Retinal pigment epithelial cell (primary cell): ENCODE data around the gene ARFGAP3.

ENCODE experiments used
- DNase-seq: peaks from one replicate; pipeline ENCODE4 v3.0.0-alpha.2; 2010; ENCODE audit warnings: low read depth
- H3K4me3 ChIP-seq: 2 replicates; pipeline ENCODE4 v1.5.1; 2011; ENCODE audit warnings: mild to moderate bottlenecking, low read length, control low read depth, moderate library complexity
- TF ChIP-seq, protein P1 (sequence below): conservative IDR thresholded peaks from 2 replicates; pipeline ENCODE4 v1.5.1; 2011; ENCODE audit warnings: low read depth, low read length, control low read depth, inconsistent platforms

ARFGAP3 gene

DNA sequence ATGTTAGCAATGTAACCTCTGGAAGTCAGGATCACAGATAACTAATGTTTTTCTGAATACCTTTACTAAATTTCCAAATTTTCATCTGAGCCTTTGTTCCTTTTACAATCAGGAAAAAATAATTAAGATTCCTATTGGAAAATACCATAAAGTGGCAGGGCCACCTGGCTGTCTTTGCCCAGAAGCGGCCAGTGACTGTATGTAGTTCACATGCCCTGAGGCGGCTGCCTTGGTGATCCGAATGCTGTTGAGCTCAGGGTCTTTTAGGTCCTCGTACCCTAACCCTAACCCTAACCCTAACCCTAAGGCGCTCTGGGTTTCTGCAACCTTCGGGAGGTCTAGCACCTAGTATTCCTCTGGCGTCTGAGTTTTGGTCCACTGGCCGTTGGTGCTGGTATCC lies 8.5 kb upstream of the ARFGAP3 start:
- TF ChIP-seq, protein P1, sequence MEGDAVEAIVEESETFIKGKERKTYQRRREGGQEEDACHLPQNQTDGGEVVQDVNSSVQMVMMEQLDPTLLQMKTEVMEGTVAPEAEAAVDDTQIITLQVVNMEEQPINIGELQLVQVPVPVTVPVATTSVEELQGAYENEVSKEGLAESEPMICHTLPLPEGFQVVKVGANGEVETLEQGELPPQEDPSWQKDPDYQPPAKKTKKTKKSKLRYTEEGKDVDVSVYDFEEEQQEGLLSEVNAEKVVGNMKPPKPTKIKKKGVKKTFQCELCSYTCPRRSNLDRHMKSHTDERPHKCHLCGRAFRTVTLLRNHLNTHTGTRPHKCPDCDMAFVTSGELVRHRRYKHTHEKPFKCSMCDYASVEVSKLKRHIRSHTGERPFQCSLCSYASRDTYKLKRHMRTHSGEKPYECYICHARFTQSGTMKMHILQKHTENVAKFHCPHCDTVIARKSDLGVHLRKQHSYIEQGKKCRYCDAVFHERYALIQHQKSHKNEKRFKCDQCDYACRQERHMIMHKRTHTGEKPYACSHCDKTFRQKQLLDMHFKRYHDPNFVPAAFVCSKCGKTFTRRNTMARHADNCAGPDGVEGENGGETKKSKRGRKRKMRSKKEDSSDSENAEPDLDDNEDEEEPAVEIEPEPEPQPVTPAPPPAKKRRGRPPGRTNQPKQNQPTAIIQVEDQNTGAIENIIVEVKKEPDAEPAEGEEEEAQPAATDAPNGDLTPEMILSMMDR: no peak
- H3K4me3 ChIP-seq: no peak overlapping the region
- no peak for DNase-seq

DNA sequence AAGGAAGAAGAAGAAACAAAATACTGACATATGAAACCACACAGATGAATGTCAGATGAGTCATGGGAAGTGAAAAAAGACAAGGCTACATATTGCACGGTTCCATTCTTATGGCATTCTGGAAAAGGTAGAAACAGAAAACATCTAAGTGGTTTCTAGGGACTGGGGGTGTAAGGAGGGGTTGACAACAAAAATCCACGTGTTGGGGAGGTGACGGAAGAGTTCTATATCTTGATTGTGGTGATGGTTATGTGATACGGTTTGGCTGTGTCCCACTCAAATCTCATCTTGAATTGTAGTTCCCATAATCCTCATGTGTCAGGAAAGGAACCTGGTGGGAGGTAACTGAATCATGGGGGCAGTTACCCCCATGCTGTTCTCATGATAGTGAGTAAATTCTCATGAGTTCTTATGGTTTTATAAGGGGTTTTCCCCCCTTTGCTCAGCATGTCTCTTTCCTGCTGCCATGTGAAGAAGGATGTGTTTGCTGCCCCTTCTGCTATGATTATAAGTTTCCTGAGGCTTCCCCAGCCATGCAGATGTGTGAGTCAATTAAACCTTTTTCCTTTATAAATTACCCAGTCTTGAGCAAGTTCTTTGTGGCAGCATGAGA lies 6.4 kb upstream of the ARFGAP3 start:
- DNase-seq: no peak
- no peak overlapping the region for H3K4me3 ChIP-seq
- TF ChIP-seq, protein P1: no peak

DNA sequence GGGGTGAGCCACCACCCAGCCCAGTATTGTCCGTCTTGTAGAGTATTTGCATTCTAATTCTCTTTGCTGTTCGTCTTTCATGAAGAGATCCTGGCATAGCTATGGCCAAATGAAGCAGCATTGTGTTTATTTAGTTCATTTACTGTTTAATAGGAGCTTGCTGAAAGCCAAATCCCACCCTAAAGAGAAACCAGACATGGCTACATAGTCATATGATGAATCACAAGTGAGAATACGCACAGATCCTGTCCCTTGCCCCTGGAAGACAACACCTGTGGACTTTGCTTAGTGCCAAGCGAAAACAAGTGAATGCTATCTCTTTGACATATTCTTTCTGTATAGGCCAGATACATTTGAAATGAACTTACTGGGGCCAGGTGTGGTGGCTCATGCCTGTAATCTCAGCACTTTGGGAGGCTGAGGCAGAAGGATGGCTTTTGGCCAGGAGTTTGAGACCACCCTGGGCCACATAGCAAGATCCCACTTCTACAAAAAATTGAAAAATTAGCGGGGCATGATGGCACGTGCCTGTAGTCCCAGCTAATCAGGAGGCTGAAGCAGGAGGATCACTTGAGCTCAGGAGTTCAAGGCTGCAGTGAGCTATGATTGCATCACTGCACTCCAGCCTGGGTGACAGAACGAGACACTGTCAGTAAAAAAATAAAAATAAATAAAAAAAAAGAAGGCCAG lies 5.1 kb upstream of the ARFGAP3 start:
- DNase-seq: no peak
- TF ChIP-seq, protein P1: no peak
- H3K4me3 ChIP-seq: no peak overlapping the region

DNA sequence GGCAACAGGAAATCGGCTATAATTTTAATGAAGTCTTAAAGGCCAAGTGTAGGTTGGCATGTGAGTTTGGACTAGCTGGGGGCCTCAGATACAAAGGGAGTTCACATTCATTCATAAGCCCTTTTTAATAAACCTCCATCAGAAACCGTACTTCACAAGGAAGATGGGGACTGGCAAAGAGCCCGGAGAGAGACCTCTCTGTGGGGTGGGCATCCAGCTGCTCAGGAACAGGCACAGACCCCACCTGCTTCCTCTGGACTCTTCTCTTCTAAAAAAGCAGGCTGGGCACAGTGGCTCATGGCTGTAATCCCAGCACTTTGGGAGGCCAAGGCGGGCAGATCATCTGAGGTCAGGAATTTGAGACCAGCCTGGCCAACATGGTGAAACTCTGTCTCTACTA lies 3.9 kb upstream of the ARFGAP3 start:
- TF ChIP-seq, protein P1: no peak
- DNase-seq: no peak
- no peak overlapping the region for H3K4me3 ChIP-seq

DNA sequence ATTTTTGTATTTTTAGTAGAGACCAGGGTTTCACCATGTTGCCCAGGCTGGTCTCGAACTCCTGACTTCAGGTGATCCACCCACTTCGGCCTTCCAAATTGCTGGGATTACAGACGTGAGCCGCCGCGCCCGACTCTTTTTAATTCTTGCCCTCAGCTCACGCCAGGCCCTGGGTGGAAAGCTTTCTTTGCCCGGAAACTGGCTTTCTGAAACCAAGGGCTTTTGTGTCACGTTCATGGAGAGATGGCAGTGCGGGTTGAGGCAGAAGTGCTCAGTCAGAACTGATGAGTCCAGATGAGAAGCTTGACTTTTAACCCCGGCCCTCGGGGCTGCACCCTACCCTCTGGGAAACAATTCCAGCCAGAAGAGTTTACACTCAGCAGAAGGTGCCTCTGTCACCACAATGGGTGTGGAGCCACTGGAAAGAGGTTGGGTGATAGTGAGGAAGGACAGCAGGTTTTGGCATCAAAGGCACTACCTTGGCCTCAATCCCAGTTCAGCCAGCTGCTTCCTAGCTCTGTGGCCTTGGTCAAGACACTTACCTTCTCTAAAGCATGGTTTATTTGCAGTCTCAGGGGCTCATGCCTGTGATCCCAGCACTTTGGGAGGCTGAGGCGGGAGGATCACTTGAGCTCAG lies 890 bp upstream of the ARFGAP3 start:
- TF ChIP-seq, protein P1: no peak
- H3K4me3 ChIP-seq: no peak overlapping the region
- no peak for DNase-seq

DNA sequence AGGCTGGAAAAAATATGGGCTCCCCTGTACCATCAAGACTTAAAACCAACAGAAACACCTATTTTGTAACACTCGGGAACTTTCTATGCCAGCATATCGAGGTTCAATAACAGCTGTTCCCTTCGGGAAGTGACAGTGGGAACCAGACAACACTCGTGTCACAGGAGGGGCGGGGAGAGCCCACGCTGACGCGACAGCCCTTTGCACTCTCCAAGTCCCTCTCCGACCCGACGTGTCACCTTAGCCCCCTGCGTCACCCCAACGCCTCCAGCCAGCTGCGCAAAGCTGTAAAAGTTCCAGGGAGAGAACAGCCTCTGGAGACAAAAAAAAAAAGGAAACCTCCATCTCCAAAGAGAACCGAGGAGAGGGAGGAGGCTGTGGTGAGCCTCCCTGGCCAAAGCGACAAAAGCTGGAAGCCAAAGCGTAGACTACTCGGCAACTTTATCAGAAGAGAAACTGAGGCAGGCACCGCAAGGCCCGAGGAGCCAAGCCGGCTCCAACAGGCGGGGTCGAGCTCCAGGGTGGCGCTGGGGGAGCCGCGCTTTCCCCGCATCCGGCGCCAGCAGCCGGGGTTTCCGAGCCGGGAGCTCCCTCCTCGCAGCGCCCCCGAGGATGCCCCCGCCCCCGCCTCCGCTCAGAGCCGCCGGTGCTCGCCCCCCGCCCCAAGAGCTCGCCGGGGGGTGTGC lies 751 bp downstream of the ARFGAP3 start:
- TF ChIP-seq, protein P1: no peak
- DNase-seq: no peak
- H3K4me3 ChIP-seq: peak overlapping the region; percentile 86
